Breast epithelium (tissue), 4 donors: ENCODE measurements around the gene PRKG1. TPM values are rescaled to one million over a fixed set of nuclear protein-coding genes. Genes with fewer than 3 reads are reported as not detected.
"Not testable (repeated sequence)": the region's sequence is repeated elsewhere in the genome, so short reads cannot be mapped to it uniquely, and the experiment has no call there.

Experiments
- DNase-seq, 2 donors: peaks; one replicate each; pipeline ENCODE4 v3.0.0-alpha.2; 2019; ENCODE audit warnings: low spot score in 2 of 2
- H3K27ac ChIP-seq, 2 donors: fragments of 200-600 bp; sonication (generic) in 1 of 2; one replicate each; pipeline ENCODE4 v1.5.1; 2016 to 2019; ENCODE audit warnings: mild to moderate bottlenecking in 1 of 2
- H3K27me3 ChIP-seq, 2 donors: fragments of 200-600 bp; sonication (generic) in 1 of 2; one replicate each; pipeline versions ENCODE4 v1.5.1 to v1.6.0; 2017 to 2019; ENCODE audit warnings: control low read depth in 1 of 2, mild to moderate bottlenecking in 1 of 2
- H3K36me3 ChIP-seq: fragments of 200-600 bp; one replicate; pipeline ENCODE4 v1.5.1; 2019
- H3K4me1 ChIP-seq, 2 donors: fragments of 200-600 bp; sonication (generic); one replicate each; pipeline ENCODE4 v1.5.1; 2016 to 2019; ENCODE audit warnings: control low read depth in 1 of 2
- H3K4me3 ChIP-seq, 3 donors: fragments of 200-600 bp; sonication (generic); 1 replicate in 2 of 3; 2 replicates in 1 of 3; pipeline ENCODE4 v1.5.1; 2016 to 2019; ENCODE audit warnings: mild to moderate bottlenecking in 3 of 3, moderate library complexity in 2 of 3
- H3K9me3 ChIP-seq, 2 donors: fragments of 200-600 bp; sonication (generic) in 1 of 2; one replicate each; pipeline ENCODE4 v1.5.1; 2016 to 2019; ENCODE audit warnings: control low read depth in 1 of 2
- POLR2A ChIP-seq: fragments of 450-650 bp; IDR thresholded peaks from one replicate; pipeline ENCODE4 v1.6.1; 2016; ENCODE audit warnings: antibody characterized with exemption, mild to moderate bottlenecking, moderate library complexity
- POLR2AphosphoS5 ChIP-seq, 3 donors: sonication (generic); formaldehyde crosslinking; IDR thresholded peaks; one replicate each; pipeline ENCODE4 v1.6.1; 2017; ENCODE audit warnings: antibody characterized with exemption in 3 of 3
- intact Hi-C: fragments of 100-400 bp; cut with DNase I; formaldehyde crosslinking; loops from one replicate; pipeline ENCODE4 v1.15.1; 2023; ENCODE audit warnings: low total_unique reads
- total RNA-seq, 3 donors: library from RNA; depleted of rRNA; stranded (reverse); fragments of >200 nt; gene quantifications; one replicate each; pipeline ENCODE4 v1.1.0, GENCODE V29; 2016
- TF ChIP-seq, protein P1 (sequence below), 3 donors: fragments of 450-650 bp; IDR thresholded peaks; one replicate each; pipeline ENCODE4 v1.5.1; 2016 to 2017; ENCODE audit warnings: antibody characterized with exemption in 3 of 3, mild to moderate bottlenecking in 3 of 3, moderate library complexity in 3 of 3

Gene PRKG1
- total RNA-seq, 3 donors from 2014 or later: 10.9 to 36.9 (median 19.7) TPM

DNA sequence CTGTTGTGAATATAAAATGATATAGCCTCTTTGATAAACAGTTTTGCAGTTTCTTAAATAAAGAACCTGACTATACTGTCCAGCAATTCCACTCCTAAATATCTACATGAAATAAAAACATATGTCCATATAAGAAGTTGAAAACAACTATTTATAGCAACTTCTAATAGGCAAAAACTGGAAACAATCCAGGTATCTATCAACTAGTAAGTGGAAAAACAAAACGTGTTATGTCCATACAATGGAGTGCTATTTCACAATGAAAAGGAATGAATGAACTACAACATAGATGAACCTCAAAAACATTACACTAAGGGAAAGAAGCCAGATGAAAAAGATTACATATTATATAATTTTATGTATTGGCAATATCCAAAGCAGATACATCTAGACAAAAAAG, 356.2 kb downstream of the PRKG1 start:
- intact Hi-C loops: no loop called here
- no peak overlapping the region for H3K27ac ChIP-seq
- DNase-seq: no peak
- H3K9me3 ChIP-seq: no peaks in the 10 kb centered on the region
- no peak for TF ChIP-seq POLR2A
- H3K4me3 ChIP-seq: no peak overlapping the region
- H3K27me3 ChIP-seq: no peaks in the 10 kb centered on the region
- H3K4me1 ChIP-seq: no peaks in the 10 kb centered on the region
- H3K36me3 ChIP-seq: no peaks in the 10 kb centered on the region

DNA sequence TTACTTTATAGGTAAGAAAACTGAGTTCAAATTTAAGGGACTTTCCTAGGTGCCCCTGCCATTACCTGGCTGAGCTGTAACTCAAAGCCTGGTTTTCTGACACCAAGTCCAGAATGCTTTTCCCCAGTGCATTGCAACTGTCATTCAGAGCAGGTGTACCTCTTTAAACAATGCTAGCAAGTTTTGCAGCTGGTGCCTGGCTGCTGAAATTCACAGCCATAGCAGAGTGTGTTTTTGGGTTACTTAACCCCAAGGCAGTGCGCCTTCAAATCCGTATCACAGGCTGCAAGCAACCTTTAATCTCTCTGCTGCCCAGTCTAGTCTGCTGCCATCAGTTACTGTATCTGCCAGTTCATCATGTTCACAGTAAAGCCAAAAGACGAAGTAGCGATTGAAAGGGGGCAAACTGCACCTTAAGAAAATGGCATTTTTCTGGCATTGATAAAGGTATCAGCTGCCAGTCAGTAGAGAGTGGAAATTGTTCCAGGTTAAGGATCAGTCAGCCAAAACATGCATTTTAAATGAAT, 359.7 kb downstream of the PRKG1 start:
- no peak overlapping the region for H3K4me3 ChIP-seq
- intact Hi-C loops: no loop called here
- no peak for TF ChIP-seq POLR2AphosphoS5 (IDR thresholded peaks at IDR 0.05)
- TF ChIP-seq POLR2A: no peak
- TF ChIP-seq, protein P1, sequence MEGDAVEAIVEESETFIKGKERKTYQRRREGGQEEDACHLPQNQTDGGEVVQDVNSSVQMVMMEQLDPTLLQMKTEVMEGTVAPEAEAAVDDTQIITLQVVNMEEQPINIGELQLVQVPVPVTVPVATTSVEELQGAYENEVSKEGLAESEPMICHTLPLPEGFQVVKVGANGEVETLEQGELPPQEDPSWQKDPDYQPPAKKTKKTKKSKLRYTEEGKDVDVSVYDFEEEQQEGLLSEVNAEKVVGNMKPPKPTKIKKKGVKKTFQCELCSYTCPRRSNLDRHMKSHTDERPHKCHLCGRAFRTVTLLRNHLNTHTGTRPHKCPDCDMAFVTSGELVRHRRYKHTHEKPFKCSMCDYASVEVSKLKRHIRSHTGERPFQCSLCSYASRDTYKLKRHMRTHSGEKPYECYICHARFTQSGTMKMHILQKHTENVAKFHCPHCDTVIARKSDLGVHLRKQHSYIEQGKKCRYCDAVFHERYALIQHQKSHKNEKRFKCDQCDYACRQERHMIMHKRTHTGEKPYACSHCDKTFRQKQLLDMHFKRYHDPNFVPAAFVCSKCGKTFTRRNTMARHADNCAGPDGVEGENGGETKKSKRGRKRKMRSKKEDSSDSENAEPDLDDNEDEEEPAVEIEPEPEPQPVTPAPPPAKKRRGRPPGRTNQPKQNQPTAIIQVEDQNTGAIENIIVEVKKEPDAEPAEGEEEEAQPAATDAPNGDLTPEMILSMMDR (IDR thresholded peaks at IDR 0.05): no peak
- H3K4me1 ChIP-seq: no peaks in the 10 kb centered on the region
- H3K9me3 ChIP-seq: no peaks in the 10 kb centered on the region
- H3K27me3 ChIP-seq: no peaks in the 10 kb centered on the region
- no peak overlapping the region for H3K27ac ChIP-seq
- DNase-seq: no peak
- H3K36me3 ChIP-seq: no peaks in the 10 kb centered on the region

GRCh38 chr10:51436805-51437204, 362.5 kb downstream of the PRKG1 start:
- TF ChIP-seq, protein P1 (IDR thresholded peaks at IDR 0.05): no peak
- TF ChIP-seq POLR2A: no peak
- TF ChIP-seq POLR2AphosphoS5 (IDR thresholded peaks at IDR 0.05): no peak
- intact Hi-C loops: no loop called here
- H3K4me1 ChIP-seq: no peaks in the 10 kb centered on the region
- no peak overlapping the region for H3K27ac ChIP-seq
- no peaks in the 10 kb centered on the region for H3K36me3 ChIP-seq
- no peak overlapping the region for H3K4me3 ChIP-seq
- no peaks in the 10 kb centered on the region for H3K27me3 ChIP-seq
- DNase-seq: no peak
- no peaks in the 10 kb centered on the region for H3K9me3 ChIP-seq

DNA sequence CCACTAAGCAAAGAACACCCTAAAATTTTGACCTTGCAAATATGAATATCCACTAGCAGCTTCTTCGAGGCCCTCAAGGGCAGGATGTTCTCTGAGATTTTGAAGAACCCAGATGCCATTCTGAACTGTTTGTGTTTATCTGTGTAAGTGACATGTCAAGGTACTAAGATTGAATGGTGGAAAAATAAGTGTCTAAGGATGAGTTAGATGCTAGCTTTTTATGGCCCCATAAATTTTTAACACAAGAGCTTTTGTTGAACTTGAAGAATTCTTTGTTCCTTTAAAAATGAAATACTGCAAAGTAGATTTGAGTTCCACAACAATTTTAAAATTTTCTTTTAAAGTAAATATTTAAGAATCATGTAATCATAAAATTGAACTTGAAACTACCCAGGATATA, 365.4 kb downstream of the PRKG1 start:
- Histone ChIP-seq H3K27me3 (no peaks in the 10 kb centered on the region), H3K9me3 (no peaks in the 10 kb centered on the region), H3K4me1 (no peaks in the 10 kb centered on the region), H3K4me3 (no peak overlapping the region), H3K36me3 (no peaks in the 10 kb centered on the region), H3K27ac (no peak overlapping the region)
- TF ChIP-seq POLR2A (no peak), POLR2AphosphoS5 (IDR thresholded peaks at IDR 0.05) (no peak)
- TF ChIP-seq, protein P1 (IDR thresholded peaks at IDR 0.05): no peak
- intact Hi-C loops: no loop called here
- DNase-seq: no peak

GRCh38 chr10:51445588-51445987, 371.3 kb downstream of the PRKG1 start:
- H3K36me3 ChIP-seq: no peaks in the 10 kb centered on the region
- no peak for TF ChIP-seq POLR2A
- TF ChIP-seq POLR2AphosphoS5 (IDR thresholded peaks at IDR 0.05): no peak
- TF ChIP-seq, protein P1 (IDR thresholded peaks at IDR 0.05): no peak
- H3K27ac ChIP-seq: no peak overlapping the region
- H3K4me3 ChIP-seq: no peak overlapping the region
- H3K27me3 ChIP-seq: no peaks in the 10 kb centered on the region
- no peaks in the 10 kb centered on the region for H3K9me3 ChIP-seq
- no peaks in the 10 kb centered on the region for H3K4me1 ChIP-seq
- no peak for DNase-seq
- intact Hi-C loops: no loop called here

GRCh38 chr10:51447119-51447518, 372.8 kb downstream of the PRKG1 start:
- intact Hi-C loops: no loop called here
- H3K4me1 ChIP-seq: no peaks in the 10 kb centered on the region
- TF ChIP-seq POLR2AphosphoS5 (IDR thresholded peaks at IDR 0.05) (no peak), POLR2A (no peak)
- TF ChIP-seq, protein P1 (IDR thresholded peaks at IDR 0.05): no peak

GRCh38 chr10:51455762-51456161, 381.5 kb downstream of the PRKG1 start:
- H3K4me3 ChIP-seq, DNase-seq, H3K27ac ChIP-seq, H3K9me3 ChIP-seq, H3K36me3 ChIP-seq, H3K27me3 ChIP-seq, intact Hi-C loops, H3K4me1 ChIP-seq: not testable (repeated sequence)

More at GRCh38 chr10:51447119-51447518, 372.8 kb downstream of the PRKG1 start:
- Histone ChIP-seq H3K27ac (no peak overlapping the region), H3K27me3 (no peaks in the 10 kb centered on the region), H3K4me3 (no peak overlapping the region), H3K9me3 (no peaks in the 10 kb centered on the region), H3K36me3 (no peaks in the 10 kb centered on the region)
- no peak for DNase-seq
